NB4 (cell line): ENCODE measurements around the gene ANAPC5.

Source experiments
- CTCF ChIP-seq: IDR thresholded peaks from one replicate; pipeline ENCODE4 v1.5.1; 2012; ENCODE audit warnings: low read depth, low read length
- MYC ChIP-seq: IDR thresholded peaks from 2 replicates; pipeline ENCODE4 v1.6.1; 2011; ENCODE audit warnings: low read depth, low read length
- POLR2A ChIP-seq: IDR thresholded peaks from 2 replicates; pipeline ENCODE4 v1.6.1; 2011; ENCODE audit warnings: mild to moderate bottlenecking; ENCODE audit not compliant: insufficient read length; ENCODE audit errors: extremely low read depth

DNA sequence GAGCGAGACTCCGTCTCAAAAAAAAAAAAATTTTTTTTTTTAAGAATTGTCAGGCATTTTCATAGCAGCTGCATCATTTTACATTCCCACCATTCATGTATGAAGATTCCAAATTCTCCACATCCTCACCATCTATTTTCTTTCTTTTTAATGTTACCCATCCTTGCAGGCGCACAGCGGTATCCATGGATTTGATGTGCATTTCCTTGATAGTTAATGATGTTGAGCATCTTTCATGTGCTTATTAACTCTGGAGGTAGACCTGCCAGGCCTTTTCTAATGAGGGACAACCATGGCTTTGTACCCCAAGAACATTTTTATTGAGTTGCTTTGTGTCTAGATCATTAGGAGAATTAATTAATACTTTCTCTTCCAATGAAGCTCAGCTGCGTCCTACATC, 46.1 kb upstream of the ANAPC5 start:
- TF ChIP-seq POLR2A (no peak), CTCF (no peak), MYC (no peak)
